Colonic mucosa (tissue), 4 donors: ENCODE measurements around the gene CDHR1. TPM values are rescaled to one million over a fixed set of nuclear protein-coding genes. Genes with fewer than 3 reads are reported as not detected.

ENCODE experiments used
- DNase-seq: peaks from one replicate; pipeline ENCODE4 v3.0.0-alpha.2; 2020
- H3K27ac ChIP-seq: fragments of 200-600 bp; one replicate; pipeline ENCODE4 v1.8.0; 2021
- H3K27me3 ChIP-seq: fragments of 200-600 bp; one replicate; pipeline ENCODE4 v1.8.0; 2021
- H3K36me3 ChIP-seq: fragments of 200-600 bp; one replicate; pipeline ENCODE4 v1.8.0; 2021
- H3K4me1 ChIP-seq: fragments of 200-600 bp; one replicate; pipeline ENCODE4 v1.8.0; 2021; ENCODE audit warnings: mild to moderate bottlenecking
- H3K4me3 ChIP-seq: fragments of 200-600 bp; one replicate; pipeline ENCODE4 v1.8.0; 2021
- H3K9ac ChIP-seq, 2 donors: one replicate each; pipeline ENCODE4 v1.7.0; 2013; ENCODE audit warnings: control low read depth in 2 of 2, low read depth in 2 of 2, low read length in 2 of 2
- H3K9me3 ChIP-seq: fragments of 200-600 bp; one replicate; pipeline ENCODE4 v1.8.0; 2021
- CTCF ChIP-seq: fragments of 200-600 bp; IDR thresholded peaks from one replicate; pipeline ENCODE4 v1.8.0; 2022; ENCODE audit warnings: antibody characterized with exemption, mild to moderate bottlenecking
- intact Hi-C: fragments of 100-400 bp; cut with DNase I; formaldehyde crosslinking; loops from one replicate; pipeline ENCODE4 v1.14.1; 2022
- total RNA-seq, 2 donors: library from RNA; stranded (reverse); fragmentation: NEBNext Ultra II Directional in 1 of 2; extraction: Animal tissue kit (Norgen Biotek cat#: 25700) in 1 of 2; gene quantifications; one replicate each; pipeline ENCODE4 v1.2.1, GENCODE V29; 2021
- donor health status: healthy.
- donor health status: DM: no; HTN: no; CAD: no.
- donor health status: DM: no; HTN: no; CAD: no.

The CDHR1 gene
- total RNA-seq, 2 donors from 2014 or later: 99.3 to 105 TPM

DNA sequence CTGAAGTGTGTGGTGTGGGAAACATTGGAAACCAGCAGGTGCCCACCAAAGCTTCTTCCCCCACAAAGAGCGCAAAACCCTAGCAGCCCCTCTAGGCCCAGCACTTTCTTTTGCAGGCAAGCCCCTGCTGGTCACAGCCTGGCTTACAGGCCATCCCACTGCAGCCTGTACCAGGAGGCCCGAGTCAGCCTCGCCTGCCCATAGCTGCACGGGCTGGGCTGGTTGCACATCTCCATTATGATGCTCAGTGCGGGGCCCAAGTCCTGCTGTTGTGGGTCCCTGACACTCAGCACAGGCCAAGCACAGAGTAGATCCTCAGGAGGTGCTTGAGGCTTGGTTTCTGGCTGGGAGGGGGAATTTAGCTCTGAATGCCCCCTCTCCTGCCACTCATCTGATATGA is 8.0 kb downstream of the CDHR1 start:
- TF ChIP-seq CTCF: no peak
- peak overlapping the region in 1 of 2 donors; percentile 86 for H3K9ac ChIP-seq
- no peak overlapping the region for H3K27ac ChIP-seq
- H3K4me1 ChIP-seq: peaks cover 20% of the 10 kb centered on the region
- no peaks in the 10 kb centered on the region for H3K36me3 ChIP-seq
- no peaks in the 10 kb centered on the region for H3K9me3 ChIP-seq
- intact Hi-C loops: loop anchor here (5.0 kb wide), 1 partner anchor 40 kb away; no protein-coding TSS in a partner anchor
- H3K27me3 ChIP-seq: no peaks in the 10 kb centered on the region
- DNase-seq: no peak
- no peak overlapping the region for H3K4me3 ChIP-seq

GRCh38 chr10:84204122-84204521 is 9.8 kb downstream of the CDHR1 start:
- Histone ChIP-seq H3K9me3 (no peaks in the 10 kb centered on the region), H3K9ac (no peak overlapping the region), H3K27ac (no peak overlapping the region), H3K4me1 (peaks cover 12% of the 10 kb centered on the region), H3K27me3 (no peaks in the 10 kb centered on the region), H3K4me3 (no peak overlapping the region), H3K36me3 (no peaks in the 10 kb centered on the region)
- no peak for DNase-seq
- TF ChIP-seq CTCF: peak; percentile 34
- intact Hi-C loops: loop anchor here (2.0 to 5.0 kb wide), 2 partner anchors 42 to 55 kb away; no protein-coding TSS in a partner anchor

- no peaks in the 10 kb centered on the region for H3K9me3 ChIP-seq
- no peak for TF ChIP-seq CTCF
- H3K4me1 ChIP-seq: peaks cover 12% of the 10 kb centered on the region
- H3K27me3 ChIP-seq: no peaks in the 10 kb centered on the region
- no peak overlapping the region for H3K27ac ChIP-seq
- DNase-seq: no peak
- intact Hi-C loops: loop anchor here (2.0 to 5.0 kb wide), 2 partner anchors 42 to 56 kb away; no protein-coding TSS in a partner anchor
- no peak overlapping the region for H3K4me3 ChIP-seq
- no peak overlapping the region for H3K9ac ChIP-seq
- H3K36me3 ChIP-seq: no peaks in the 10 kb centered on the region
Measured at GRCh38 chr10:84204610-84205009, 10.3 kb downstream of the CDHR1 start.

- no peaks in the 10 kb centered on the region for H3K27me3 ChIP-seq
- TF ChIP-seq CTCF: peak; percentile 82
- no peak overlapping the region for H3K9ac ChIP-seq
- no peaks in the 10 kb centered on the region for H3K9me3 ChIP-seq
- H3K4me1 ChIP-seq: peaks cover 12% of the 10 kb centered on the region
- intact Hi-C loops: loop anchor here (2.0 kb wide), 1 partner anchor 56 kb away; no protein-coding TSS in a partner anchor
- no peak overlapping the region for H3K4me3 ChIP-seq
- H3K36me3 ChIP-seq: no peaks in the 10 kb centered on the region
- peak; percentile 80 for DNase-seq
- H3K27ac ChIP-seq: no peak overlapping the region
Measured at GRCh38 chr10:84205049-84205852, 10.9 kb downstream of the CDHR1 start.

DNA sequence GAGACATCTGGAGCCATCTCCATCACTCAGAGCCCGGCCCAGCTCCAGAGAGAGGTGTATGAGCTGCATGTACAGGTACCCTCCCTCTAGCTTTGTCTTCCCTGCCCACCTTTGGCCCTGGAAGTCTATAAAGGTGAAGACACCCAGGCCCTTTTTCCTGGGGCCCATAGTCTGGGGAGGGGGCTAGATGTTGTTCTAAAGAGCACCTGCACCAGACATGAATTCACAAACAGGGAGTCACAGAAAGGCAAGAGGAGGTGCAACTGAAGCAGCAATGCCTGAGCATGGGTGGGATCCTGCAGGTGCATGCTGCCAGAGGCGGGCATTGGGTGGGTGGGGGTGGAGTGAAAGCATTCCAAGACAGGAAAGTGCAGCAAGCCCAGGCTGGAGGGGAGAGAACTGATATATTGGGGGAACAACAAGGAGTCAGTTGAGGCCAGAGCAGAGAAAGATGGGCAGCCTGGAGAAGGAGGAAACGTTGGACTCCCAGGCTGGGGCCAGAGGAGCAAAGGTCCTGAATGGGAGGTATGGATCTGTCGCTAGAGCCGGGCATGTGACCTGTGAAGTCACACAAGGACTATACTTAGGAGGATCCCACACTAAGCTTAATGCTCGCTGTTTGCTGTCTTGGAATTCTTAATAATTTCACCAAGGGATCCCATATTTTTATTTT is 11.7 kb downstream of the CDHR1 start:
- Histone ChIP-seq H3K4me1 (peaks cover 7% of the 10 kb centered on the region), H3K9ac (no peak overlapping the region), H3K36me3 (no peaks in the 10 kb centered on the region), H3K27me3 (no peaks in the 10 kb centered on the region), H3K4me3 (no peak overlapping the region), H3K9me3 (no peaks in the 10 kb centered on the region), H3K27ac (no peak overlapping the region)
- TF ChIP-seq CTCF: no peak
- DNase-seq: no peak
- intact Hi-C loops: loop anchor here (2.0 kb wide), 1 partner anchor 57 kb away; no protein-coding TSS in a partner anchor
